GM18498 (cell line): ENCODE data around the gene KIF3C.
A peak's percentile ranks its signal among the peaks of the same experiment; 100 is the strongest.

Experiments
- ATAC-seq: cut with Tn5 transposase; IDR thresholded peaks from one replicate; pipeline ENCODE4 v1.9.1; 2021; ENCODE audit warnings: mild to moderate bottlenecking, moderate library complexity; ENCODE audit not compliant: unreplicated experiment

KIF3C gene

DNA sequence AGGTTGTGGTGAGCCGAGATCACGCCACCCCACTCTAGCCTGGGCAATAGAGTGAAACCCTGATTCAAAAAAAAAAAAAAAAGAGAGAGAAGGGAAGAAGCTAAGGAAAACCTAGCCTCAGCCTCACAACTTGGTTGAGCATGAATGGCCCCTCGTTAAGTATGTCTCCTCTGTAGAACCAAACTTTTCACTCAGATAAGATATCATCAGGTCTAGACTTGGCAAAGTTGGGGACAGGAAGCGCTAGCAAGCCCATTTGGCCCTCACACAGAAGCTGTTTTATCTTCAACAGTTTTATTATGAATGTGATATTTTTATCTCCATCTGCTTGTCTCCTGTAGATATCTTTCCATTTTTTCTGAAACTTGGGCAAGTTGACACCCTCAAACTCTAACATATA is 100.5 kb downstream of the KIF3C start:
- ATAC-seq, result no peak

DNA sequence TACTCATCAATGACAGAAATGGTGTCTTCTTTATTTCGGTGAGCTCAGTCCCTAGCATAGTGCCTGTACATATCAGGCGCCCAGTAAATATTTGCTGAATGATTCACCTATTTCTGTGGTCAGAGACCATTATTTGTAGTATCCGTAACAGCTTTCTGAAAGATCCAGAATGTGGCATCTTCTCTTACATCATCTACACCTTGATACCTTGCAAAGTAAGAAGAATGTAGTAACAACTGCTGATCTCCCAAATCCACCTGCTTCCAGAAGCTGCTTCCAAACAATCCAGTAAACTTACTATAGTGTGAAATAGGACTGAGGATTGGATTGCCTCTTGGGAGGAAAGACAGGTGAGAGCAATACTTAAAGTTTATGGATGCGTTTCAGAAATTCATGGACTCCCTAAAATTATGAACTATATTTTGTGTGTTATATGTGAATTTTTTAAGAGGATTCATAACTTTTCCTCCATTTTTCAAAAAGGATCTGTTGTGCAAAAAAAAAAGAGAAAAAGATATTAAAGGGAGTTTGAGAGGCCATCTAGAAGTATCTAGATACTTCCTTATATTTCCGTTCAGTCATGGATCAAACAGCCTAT is 103.1 kb downstream of the KIF3C start:
- ATAC-seq, result no peak

DNA sequence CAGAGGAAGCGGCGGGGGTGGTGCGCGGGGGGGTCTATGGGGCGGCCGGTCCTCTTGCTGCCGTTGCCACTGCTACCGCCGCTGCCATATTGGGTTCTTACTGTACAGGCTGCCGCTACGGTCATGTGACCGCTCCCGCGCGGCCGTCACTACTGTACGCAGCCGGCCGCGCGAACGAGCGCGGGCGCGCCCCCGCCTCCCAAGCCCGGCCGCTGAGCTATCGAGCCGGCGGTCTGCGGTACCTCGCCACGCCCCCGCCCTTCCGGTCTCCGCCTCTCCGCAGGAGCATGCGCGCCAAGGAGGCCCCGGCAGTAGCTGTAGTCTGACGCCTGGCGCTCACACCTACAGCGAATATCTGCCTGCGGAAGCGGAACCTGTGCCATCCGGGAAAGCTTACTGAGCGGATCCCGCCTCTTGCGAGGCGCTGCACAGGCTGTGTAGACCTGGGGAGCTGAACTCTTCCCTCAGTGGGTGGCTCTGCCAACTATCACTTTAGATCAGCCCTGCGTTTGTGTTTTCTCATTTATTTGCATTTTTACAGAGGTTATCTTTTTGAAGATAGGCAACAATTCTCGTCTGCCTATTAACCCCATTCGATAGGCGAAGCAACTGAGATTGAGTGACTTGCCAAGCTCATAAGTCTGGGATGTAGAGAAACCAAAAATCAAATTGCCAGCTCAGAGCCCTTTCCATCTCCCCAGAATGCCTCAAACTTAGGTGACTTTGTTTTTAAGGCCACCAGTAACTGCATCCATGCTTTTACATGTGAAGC is 103.8 kb downstream of the KIF3C start, which contains the start of gene ASXL2:
Gene ASXL2 (minus strand): TSS at position 127 of the 772 bp plus-strand sequence. CDS start 265 bp downstream, outside the sequence.
- peak; percentile 92 for ATAC-seq

DNA sequence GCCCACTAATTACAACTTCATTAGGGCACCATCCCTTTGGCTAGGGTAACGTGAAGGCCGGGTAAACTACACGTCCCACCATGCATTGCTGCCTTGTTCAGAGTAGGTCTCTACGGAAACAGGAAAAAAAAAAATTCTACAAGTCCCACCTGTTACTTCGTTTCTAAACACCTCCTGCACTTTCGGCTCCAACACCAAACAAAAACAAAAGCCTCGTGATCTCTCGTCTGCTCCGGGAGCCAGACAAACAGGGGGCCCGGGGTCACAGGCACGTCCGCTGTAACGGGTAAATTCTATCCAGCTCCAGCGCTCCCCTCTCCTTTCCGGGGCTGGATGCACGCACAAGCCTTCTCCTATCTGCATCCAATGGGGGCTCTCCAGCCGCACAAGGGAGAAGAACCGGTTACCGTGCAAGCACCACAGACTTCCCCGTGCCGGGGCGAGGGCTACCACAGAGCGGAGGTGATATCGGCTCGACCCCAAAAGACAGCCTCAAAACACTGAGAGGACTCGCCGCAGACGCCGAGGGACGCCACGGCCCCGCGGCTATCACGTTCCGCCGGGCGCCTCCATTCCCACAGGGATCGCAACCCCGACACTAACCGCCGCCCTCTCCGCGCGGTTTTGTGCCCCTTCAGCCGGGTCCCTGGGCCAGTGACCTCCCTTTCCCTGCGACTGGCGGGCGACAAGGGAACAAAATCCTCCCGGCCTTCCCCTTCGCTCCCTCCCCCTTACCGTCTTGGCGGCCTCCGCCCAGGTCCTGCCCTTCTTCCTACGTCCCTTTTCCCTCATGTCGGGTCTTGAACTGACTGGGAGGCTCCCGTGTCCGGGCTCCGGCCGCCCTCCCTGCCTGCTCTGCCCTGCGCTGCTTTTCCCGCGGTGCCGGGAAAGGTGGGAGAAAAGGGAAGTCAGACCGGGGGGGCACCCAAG is 104.6 kb downstream of the KIF3C start:
- peak; percentile 42 for ATAC-seq
